ENCODE results near the gene SLC25A23.

DNA sequence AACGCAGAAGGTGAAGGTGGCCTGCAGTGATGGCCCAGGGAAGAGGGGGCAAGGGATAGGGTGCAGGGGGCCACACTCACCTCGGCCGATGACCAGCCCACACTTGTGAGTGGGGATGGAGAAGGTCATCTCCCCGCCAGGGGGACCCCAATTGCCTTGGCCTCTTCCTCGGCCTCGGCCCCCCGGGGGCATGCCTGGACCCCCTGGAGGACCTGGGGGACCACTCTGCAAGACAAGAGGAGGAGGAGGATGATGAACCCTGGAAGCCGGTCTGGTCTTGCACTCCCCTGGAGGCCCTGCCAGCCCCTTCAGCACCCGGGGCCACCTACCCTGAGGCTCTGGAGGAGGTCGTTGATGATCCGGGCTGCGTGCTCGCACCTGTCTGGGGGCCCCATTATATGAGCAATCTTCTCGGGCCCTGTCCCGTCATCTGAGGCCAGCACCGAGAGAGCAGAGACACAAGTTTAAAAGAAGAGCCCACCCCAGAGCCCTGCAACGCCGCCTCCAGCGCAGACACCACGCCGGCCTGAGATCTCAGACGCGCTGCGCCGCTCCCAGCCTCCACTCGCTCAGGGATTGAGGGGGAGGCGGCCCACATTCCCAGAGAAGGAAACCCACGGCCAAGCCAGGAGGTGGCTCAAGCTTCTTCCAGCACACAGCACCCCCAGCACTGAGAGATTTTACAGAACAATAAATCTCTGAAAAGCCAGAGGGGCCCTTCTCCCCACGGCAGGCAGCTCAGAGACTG lies 42.8 kb downstream of the SLC25A23 start:
- TF ChIP-seq, protein P1, sequence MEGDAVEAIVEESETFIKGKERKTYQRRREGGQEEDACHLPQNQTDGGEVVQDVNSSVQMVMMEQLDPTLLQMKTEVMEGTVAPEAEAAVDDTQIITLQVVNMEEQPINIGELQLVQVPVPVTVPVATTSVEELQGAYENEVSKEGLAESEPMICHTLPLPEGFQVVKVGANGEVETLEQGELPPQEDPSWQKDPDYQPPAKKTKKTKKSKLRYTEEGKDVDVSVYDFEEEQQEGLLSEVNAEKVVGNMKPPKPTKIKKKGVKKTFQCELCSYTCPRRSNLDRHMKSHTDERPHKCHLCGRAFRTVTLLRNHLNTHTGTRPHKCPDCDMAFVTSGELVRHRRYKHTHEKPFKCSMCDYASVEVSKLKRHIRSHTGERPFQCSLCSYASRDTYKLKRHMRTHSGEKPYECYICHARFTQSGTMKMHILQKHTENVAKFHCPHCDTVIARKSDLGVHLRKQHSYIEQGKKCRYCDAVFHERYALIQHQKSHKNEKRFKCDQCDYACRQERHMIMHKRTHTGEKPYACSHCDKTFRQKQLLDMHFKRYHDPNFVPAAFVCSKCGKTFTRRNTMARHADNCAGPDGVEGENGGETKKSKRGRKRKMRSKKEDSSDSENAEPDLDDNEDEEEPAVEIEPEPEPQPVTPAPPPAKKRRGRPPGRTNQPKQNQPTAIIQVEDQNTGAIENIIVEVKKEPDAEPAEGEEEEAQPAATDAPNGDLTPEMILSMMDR (IDR thresholded peaks at IDR 0.05): no peak
- TF ChIP-seq ZFX (IDR thresholded peaks at IDR 0.05; ENCODE audit: borderline replicate concordance): no peak
